GM12891 (cell line): ENCODE data around the gene RAB11FIP4.

Experiments used
- PAX5 ChIP-seq: IDR thresholded peaks from 2 replicates; pipeline ENCODE4 v1.6.1; 2011; ENCODE audit warnings: low read length, moderate library complexity, mild to moderate bottlenecking; ENCODE audit not compliant: insufficient read depth, severe bottlenecking
- POLR2A ChIP-seq: IDR thresholded peaks from 2 replicates; pipeline ENCODE4 v1.6.1; 2011; ENCODE audit warnings: low read depth, low read length, control low read depth
- POLR2AphosphoS5 ChIP-seq: IDR thresholded peaks from 2 replicates; pipeline ENCODE4 v1.6.1; 2011; ENCODE audit warnings: low read depth, low read length, control low read depth
- POU2F2 ChIP-seq: IDR thresholded peaks from 2 replicates; pipeline ENCODE4 v1.6.1; 2011; ENCODE audit warnings: low read depth, mild to moderate bottlenecking, control low read depth, low read length, moderate library complexity
- SPI1 ChIP-seq: IDR thresholded peaks from 2 replicates; pipeline ENCODE4 v1.6.1; 2011; ENCODE audit warnings: low read depth, low read length, control low read depth
- TAF1 ChIP-seq: IDR thresholded peaks from 2 replicates; pipeline ENCODE4 v1.6.1; 2011; ENCODE audit warnings: low read depth, low read length, control low read depth

DNA sequence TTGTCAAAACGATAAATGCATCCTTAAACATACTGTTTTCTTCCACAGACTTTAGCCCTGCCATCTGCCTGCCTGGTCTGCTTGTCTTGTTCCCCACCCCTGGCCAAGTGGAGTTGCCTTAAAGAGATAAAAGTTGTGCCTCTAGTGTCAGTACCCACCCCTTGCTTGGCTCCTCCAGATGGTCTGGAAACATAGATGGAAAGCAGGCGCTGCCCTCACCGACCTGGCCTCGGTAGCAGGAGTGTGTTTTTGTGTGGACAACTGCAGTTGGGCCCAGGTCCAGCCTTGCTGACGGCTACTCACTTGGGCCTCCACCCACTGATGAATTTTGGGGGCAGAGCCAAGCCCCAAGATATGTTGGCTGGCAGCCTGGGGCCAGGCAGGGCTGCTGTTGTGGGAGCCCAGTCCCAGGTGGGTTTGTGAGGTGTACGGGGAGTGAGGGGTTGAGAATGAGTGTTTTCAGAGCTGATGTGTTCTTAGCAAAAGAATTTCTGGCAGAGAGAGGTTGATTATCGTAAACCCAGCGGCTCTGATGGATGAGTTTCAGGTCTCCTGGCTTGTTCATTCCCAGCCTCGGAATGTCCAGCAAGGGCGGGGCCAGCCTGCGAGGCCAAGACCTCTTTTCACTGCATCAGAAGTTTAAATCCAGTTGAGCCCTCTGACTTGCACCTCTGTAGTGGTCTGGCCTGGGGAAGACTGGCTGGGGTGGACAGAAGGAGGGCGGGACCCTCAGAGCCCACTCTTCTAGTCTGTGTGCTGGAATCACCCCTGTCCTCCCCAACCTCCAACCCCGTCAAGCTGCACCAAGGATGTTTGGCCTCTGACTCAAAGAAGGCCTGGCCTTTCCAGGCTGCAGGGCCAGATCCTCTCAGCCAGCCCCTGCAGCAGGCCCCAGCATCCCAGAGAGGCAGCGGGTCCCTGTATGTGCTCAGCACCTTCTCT, 179.7 kb downstream of the RAB11FIP4 start:
- TF ChIP-seq POLR2AphosphoS5 (no peak), POLR2A (no peak), TAF1 (no peak), SPI1 (no peak), POU2F2 (no peak), PAX5 (no peak)
